GM21737 (cell line): ENCODE measurements around the gene SNAI1.
"Not testable (repeated sequence)": the region's sequence is repeated elsewhere in the genome, so short reads cannot be mapped to it uniquely, and the experiment has no call there.

Source experiments
- ATAC-seq: cut with Tn5 transposase; IDR thresholded peaks from one replicate; pipeline ENCODE4 v1.9.1; 2021; ENCODE audit warnings: mild to moderate bottlenecking, moderate library complexity; ENCODE audit not compliant: unreplicated experiment

SNAI1 gene

GRCh38 chr20:50011597-50011996 is 28.8 kb downstream of the SNAI1 start:
- not testable (repeated sequence) for ATAC-seq

DNA sequence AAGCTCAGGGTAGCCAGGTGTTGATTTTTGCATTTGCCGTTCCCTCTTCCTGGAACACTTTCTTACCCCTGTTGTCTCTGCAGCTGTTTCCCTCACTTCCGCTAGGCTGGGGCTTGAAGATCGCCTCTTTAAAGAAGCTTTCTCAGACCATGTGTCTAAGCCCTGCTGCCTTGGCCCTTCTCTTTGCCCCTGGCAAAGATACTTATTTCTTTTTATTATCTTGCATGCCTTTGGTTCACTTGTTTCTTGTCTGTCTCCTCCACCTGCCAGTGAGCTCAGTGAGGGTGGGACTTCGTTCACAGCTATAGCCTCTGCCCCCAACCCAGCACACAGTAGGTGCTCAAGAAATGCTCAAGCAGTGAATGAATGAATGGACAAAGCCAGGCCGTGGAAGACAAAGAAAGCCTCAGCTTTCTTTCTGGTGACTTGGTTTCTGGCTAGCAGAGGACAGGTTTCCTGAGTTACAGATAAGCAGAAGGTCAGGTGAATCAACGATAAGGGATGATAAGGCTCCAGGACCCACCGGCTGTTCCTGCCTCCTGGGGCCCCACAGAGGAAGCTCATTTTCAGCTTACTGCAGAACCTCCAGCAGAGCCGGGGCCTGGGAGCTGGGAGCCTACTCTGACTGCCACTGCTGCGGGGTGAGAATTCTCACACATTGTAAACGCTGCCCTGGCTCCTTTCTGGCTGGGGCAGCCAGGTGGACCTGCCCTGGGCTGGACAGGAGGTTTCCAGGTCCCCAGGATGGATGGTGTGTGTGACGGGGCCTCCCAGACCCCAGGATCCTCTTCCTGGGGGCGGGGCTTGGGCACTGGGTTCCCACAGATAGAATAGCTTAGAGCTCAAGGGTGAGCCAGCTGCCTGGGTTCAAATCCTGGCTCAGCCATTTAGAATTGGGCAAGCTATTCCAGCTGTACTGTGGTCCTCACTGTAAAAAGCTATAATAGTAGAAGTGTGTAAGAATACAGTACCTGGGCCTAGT is 29.8 kb downstream of the SNAI1 start:
- ATAC-seq, result no peak

DNA sequence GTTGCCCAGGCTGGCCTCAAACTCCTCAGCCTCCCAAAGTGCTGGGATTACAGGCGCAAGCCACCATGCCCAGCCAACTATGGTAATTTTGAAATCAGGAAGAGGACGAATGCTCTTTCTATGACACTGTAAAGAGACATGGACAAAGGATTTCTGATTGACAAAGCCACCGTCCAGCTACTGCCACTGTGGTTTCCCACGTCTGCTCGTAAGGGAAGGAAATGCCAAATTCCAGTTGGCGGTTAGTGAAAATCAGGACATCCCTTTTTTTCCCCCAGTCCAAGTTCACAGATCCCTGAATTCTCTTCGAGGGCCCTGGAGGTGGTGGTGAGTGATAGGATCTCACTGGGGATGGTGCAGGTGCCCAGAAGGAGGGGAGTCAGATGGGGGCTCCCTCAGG is 31.2 kb downstream of the SNAI1 start:
- ATAC-seq, result no peak

- ATAC-seq, result no peak
Observed at GRCh38 chr20:50014570-50015562, 32.1 kb downstream of the SNAI1 start.

DNA sequence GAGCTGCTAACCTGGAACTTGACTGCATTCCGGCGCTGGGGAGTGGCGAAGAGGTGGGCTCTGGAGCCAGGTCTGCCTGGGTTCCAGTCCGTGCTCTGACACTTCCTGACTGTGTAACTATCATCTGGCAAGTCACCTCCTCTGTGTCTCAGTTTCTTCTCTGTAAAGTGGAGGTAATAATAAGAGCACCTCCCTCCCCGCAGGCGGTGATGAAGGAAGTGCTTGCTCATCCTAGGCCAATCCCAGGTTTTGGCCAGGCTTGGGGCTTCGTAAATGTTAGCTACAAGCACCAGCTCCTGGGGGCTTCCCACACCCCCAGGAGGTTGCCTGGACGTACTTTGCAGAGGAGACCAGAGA is 32.8 kb downstream of the SNAI1 start:
- no peak for ATAC-seq

DNA sequence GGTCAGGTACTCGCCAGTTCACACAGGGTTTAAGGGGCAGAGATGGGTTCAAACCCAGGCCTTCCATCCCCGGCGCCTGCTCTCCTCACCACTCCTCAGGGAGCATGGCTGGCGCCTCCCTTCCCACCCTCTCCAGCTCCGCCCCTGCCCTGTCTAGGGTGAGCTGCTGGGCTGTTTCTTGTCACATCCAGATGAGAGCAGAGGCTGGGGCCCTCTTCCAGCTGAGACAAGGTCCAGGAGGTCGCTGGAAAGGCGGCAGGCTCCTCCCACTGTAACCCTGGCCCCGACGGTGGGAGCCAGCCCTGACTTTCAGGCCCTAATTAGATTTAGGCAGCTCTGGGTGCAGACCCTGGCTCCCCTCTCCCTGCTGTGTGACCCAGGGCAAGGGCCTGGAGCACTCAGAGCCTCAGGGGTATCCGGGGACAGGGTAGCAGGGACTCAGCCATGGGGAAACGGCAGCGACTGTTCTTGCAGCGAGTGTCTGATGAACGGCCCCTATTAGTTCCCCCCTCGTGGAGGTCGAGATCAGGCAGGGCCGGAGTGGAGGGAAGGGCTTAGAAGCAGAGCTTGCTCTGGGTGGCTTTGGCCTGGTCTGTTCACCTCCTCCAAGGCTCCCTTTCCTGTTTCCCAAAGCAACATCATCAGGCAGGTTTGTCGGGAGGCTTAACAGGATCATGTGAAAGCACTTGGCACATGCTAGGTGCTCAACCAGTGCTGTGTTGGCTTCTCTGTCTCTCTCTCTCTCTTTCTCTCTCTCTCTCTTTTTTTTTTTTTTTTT is 33.4 kb downstream of the SNAI1 start:
- no peak for ATAC-seq

DNA sequence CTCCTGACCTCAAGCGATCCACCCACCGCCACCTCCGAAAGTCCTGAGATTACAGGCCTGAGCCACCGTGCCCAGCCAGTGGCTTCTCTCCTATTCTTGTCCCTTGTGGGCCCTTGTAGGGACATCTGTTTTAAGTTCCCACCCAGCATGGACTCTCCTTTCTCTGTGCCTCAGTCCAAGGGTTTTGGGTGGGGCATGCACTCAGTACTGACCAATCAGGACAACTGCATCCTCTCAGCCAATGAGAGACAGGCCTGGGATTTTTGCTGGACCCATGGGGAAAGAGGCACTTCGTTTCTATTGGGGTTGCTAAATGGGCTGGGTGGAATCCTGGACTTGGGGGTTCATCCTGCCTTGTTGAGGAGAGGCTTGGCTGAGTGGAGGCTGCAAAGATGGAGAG is 34.4 kb downstream of the SNAI1 start:
- no peak for ATAC-seq

DNA sequence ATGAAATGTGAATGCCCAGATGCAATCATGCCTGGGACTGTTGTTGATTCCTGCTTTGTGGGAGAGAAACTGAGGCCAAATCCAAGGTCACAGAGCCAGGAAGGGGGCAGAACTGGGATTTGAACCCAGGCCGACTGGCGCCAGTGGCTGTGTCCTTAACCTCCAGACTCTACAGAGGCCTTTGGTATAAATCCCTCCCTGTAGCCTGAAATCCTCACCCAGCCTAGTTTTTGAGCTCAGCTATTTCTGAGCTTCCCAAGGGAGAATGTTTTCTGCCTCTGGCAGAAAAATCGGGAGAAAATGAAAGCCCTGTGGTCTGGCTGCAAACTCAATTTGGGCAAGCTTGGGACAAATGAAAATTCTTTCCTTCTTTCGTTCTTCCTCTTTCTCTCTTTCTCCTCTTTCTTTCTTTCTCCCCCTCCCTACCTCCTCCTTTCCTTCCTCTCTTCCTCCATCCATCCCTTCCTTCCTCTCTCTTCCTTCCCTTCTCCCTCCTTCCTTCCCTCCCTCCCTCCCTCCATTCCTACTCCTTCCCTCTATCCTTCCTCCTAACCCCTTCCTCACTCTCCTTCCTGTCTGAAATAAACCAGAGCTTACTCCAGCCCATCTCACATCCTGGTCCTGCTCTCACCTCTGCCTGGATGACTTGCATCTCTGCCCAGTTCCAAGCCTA is 34.9 kb downstream of the SNAI1 start:
- no peak for ATAC-seq

GRCh38 chr20:50019466-50020256 is 36.9 kb downstream of the SNAI1 start:
- ATAC-seq, result no peak

- ATAC-seq, result no peak
Observed at GRCh38 chr20:50020288-50020687, 37.5 kb downstream of the SNAI1 start.

- no peak for ATAC-seq
Observed at GRCh38 chr20:50022676-50023075, 39.9 kb downstream of the SNAI1 start.

DNA sequence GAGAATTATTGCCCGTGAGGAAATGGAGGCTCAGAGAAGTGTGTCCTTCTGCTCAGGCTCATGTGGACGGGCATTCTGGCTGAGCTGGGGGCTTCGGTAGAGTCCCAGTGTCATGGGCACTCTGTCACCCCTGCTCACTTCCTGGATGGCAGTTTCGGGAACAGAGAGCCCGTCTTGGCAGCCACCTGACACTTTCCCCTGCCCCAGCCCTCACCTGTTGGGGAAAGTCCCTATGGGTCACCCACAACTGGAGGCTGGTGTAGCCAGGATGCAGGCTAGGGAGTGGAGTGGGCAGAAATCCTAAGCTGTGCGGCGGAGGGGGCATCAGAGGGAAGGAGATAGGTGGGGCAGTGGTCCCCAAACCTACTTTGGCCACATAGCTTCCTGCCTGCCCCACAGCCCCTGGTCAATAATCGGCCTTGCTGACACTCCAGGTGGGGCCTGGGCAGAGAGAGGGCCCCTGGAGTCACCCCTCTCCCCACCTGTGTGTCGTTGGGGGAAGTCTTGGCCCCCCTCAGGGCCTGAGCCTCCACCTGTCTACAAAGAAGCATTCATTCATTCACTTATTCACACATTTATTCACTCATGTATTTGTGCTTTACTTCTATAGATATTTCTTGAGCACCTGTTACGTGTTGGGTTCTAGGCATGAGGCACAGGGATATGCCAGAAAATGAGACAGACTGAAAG is 40.5 kb downstream of the SNAI1 start:
- no peak for ATAC-seq

GRCh38 chr20:50026746-50027575 is 44.2 kb downstream of the SNAI1 start:
- no peak for ATAC-seq

- no peak for ATAC-seq
Observed at GRCh38 chr20:50027611-50028105, 44.9 kb downstream of the SNAI1 start.

GRCh38 chr20:50029083-50029696 is 46.4 kb downstream of the SNAI1 start:
- ATAC-seq, result no peak

DNA sequence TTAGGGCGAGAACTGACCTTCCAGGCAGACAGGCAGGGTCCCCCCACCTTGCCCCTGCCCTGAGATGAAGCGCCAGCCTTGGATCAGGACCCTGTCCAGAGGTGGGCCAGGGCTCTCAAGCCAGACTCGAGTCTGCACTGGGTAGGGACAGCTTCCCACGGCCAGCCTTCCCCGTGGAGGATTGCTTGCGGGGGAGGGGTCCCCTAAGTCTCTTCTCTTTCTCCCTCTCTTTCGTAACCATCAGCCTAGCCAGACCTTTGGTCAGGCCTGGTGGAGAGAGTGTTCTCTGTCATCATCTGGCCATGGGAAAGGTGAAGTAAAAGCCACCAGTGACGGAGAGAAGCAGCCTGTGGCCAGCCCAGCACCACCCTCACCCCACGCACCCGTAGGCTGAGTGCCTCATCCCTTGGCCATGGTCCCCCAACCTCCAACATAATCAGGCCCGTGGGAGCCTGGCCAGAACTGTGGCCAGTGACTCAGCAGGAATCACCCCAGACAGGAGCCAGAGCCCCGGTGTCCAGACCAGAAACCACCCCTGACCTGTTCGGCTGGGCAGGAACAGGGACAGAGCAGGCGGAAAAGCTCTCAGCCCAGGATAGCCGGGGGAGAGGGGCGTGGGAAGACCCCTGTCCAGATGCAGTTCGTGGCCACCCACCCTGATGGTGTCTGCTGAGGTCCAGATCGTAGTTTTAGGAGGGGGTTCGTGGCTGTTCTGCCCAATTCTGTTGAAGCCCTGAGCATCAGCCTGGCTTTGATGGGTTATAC is 47.1 kb downstream of the SNAI1 start:
- ATAC-seq, result no peak
